Neural cell (in vitro differentiated cells): ENCODE data around the gene TTYH1. TPM values are rescaled to one million over a fixed set of nuclear protein-coding genes. Genes with fewer than 3 reads are reported as not detected.

Source experiments
- H2AFZ ChIP-seq: fragments of 200-600, 300-800 bp; sonication (generic), shearing (Covaris generic); 2 replicates; pipeline ENCODE4 v1.6.0; 2014; ENCODE audit warnings: low read depth, mild to moderate bottlenecking, antibody characterized with exemption, low read length, moderate library complexity
- H3F3A ChIP-seq: fragments of 200-600 bp; shearing (Covaris generic); 2 replicates; pipeline ENCODE4 v1.6.1; 2016; ENCODE audit warnings: mild to moderate bottlenecking, moderate library complexity, mixed read lengths, antibody characterized with exemption, low read length; ENCODE audit not compliant: insufficient read depth, poor library complexity, severe bottlenecking
- H3K27ac ChIP-seq: fragments of 200-600, 300-800 bp; sonication (generic), shearing (Covaris generic); 2 replicates; pipeline ENCODE4 v1.5.1; 2014; ENCODE audit warnings: mild to moderate bottlenecking, low read length, moderate library complexity
- H3K27me3 ChIP-seq: fragments of 300-800, 200-600 bp; sonication (generic), shearing (Covaris generic); 2 replicates; pipeline ENCODE4 v1.6.0; 2014; ENCODE audit warnings: mild to moderate bottlenecking, low read depth, low read length, moderate library complexity; ENCODE audit not compliant: insufficient read depth
- H3K36me3 ChIP-seq: fragments of 300-800, 200-600 bp; sonication (generic), shearing (Covaris generic); 2 replicates; pipeline ENCODE4 v1.5.1; 2014; ENCODE audit warnings: mild to moderate bottlenecking, antibody characterized with exemption, low read length, moderate library complexity; ENCODE audit not compliant: insufficient read depth
- H3K4me2 ChIP-seq: fragments of 300-800, 200-600 bp; sonication (generic), shearing (Covaris generic); 2 replicates; pipeline ENCODE4 v1.6.0; 2014; ENCODE audit warnings: mild to moderate bottlenecking, low read length
- H3K4me3 ChIP-seq: fragments of 300-800, 200-600 bp; sonication (generic), shearing (Covaris generic); 2 replicates; pipeline ENCODE4 v1.5.1; 2014; ENCODE audit warnings: mild to moderate bottlenecking, low read length, moderate library complexity
- H3K79me2 ChIP-seq: fragments of 200-600 bp; shearing (Covaris generic); replicated peaks from 2 replicates; pipeline ENCODE4 v1.6.0; 2014; ENCODE audit warnings: mild to moderate bottlenecking, low read length, moderate library complexity; ENCODE audit not compliant: insufficient read depth
- H3K9ac ChIP-seq: fragments of 300-800, 200-600 bp; sonication (generic), shearing (Covaris generic); 2 replicates; pipeline ENCODE4 v1.6.1; 2016; ENCODE audit warnings: mild to moderate bottlenecking, low read length, mixed read lengths
- H3K9me2 ChIP-seq: fragments of 200-600 bp; shearing (Covaris generic); 2 replicates; pipeline ENCODE4 v1.6.1; 2016; ENCODE audit warnings: mild to moderate bottlenecking, low read length, mixed read lengths; ENCODE audit not compliant: insufficient read depth
- H3K9me3 ChIP-seq: fragments of 200-600, 300-800 bp; sonication (generic), shearing (Covaris generic); 2 replicates; pipeline ENCODE4 v1.6.1; 2016; ENCODE audit warnings: mild to moderate bottlenecking, mixed run types, low read length, moderate library complexity, mixed read lengths
- H4K20me1 ChIP-seq: fragments of 200-600 bp; shearing (Covaris generic); 2 replicates; pipeline ENCODE4 v1.6.1; 2016; ENCODE audit warnings: mild to moderate bottlenecking, mixed run types; ENCODE audit not compliant: insufficient read depth
- CTCF ChIP-seq: fragments of 450-650 bp; IDR thresholded peaks from 2 replicates; pipeline ENCODE4 v1.5.1; 2014; ENCODE audit warnings: antibody characterized with exemption, mild to moderate bottlenecking, moderate library complexity; ENCODE audit not compliant: poor library complexity, severe bottlenecking
- EP300 ChIP-seq: fragments of 450-650 bp; conservative IDR thresholded peaks from 2 replicates; pipeline ENCODE4 v1.6.1; 2014; ENCODE audit warnings: antibody characterized with exemption, mild to moderate bottlenecking, moderate library complexity; ENCODE audit not compliant: poor library complexity, severe bottlenecking
- EZH2 ChIP-seq: fragments of 200-600, 300-800 bp; shearing (Covaris generic), sonication (generic); IDR thresholded peaks from 2 replicates; pipeline ENCODE4 v1.6.1; 2014; ENCODE audit warnings: antibody characterized with exemption, low read length, borderline replicate concordance, mild to moderate bottlenecking; ENCODE audit not compliant: insufficient read depth, poor library complexity, severe bottlenecking
- POLR2AphosphoS5 ChIP-seq: IDR thresholded peaks from 2 replicates; pipeline ENCODE4 v1.6.1; 2012
- RAD21 ChIP-seq: fragments of 450-650 bp; conservative IDR thresholded peaks from 2 replicates; pipeline ENCODE4 v1.6.1; 2014; ENCODE audit warnings: antibody characterized with exemption, mild to moderate bottlenecking, moderate library complexity
- REST ChIP-seq: IDR thresholded peaks from 2 replicates; pipeline ENCODE4 v1.6.1; 2012; ENCODE audit warnings: borderline replicate concordance
- SMC3 ChIP-seq: fragments of 450-650 bp; conservative IDR thresholded peaks from 2 replicates; pipeline ENCODE4 v1.6.1; 2014; ENCODE audit warnings: antibody characterized with exemption, mild to moderate bottlenecking, moderate library complexity; ENCODE audit not compliant: poor library complexity
- TAF1 ChIP-seq: IDR thresholded peaks from 2 replicates; pipeline ENCODE4 v1.6.1; 2012; ENCODE audit warnings: low read depth
- polyA plus RNA-seq: library from polyadenylated mRNA; depleted of rRNA; stranded (reverse); fragments of >200 nt; gene quantifications from 2 replicates; pipeline ENCODE4 v1.2.3, GENCODE V29; 2014

The TTYH1 gene
- polyA plus RNA-seq, 1 donor from 2014 or later = 36.1 TPM

- H2AFZ ChIP-seq = no peak overlapping the region
- H3K4me3 ChIP-seq = no peak overlapping the region
- H3K9ac ChIP-seq = no peak overlapping the region
- no peaks in the 10 kb centered on the region for H4K20me1 ChIP-seq
- H3K4me2 ChIP-seq = no peak overlapping the region
- H3K9me3 ChIP-seq = no peaks in the 10 kb centered on the region
- H3K79me2 ChIP-seq = no peaks in the 10 kb centered on the region
- H3K9me2 ChIP-seq = no peaks in the 10 kb centered on the region
- no peaks in the 10 kb centered on the region for H3F3A ChIP-seq
- no peaks in the 10 kb centered on the region for H3K36me3 ChIP-seq
- H3K27me3 ChIP-seq = no peaks in the 10 kb centered on the region
- TF ChIP-seq CTCF (no peak), EP300 (no peak), RAD21 (no peak), REST (no peak), POLR2AphosphoS5 (no peak), TAF1 (no peak), SMC3 (no peak)
- H3K27ac ChIP-seq = no peak overlapping the region
Observed at GRCh38 chr19:54434873-54435214, 19.6 kb downstream of the TTYH1 start.

- Histone ChIP-seq H3K9ac (no peak overlapping the region), H3K9me2 (no peaks in the 10 kb centered on the region), H3K27me3 (no peaks in the 10 kb centered on the region), H3K36me3 (no peaks in the 10 kb centered on the region), H3K4me3 (no peak overlapping the region), H3K79me2 (no peaks in the 10 kb centered on the region), H4K20me1 (no peaks in the 10 kb centered on the region), H3K4me2 (no peak overlapping the region), H3K27ac (no peak overlapping the region), H3K9me3 (no peaks in the 10 kb centered on the region), H2AFZ (no peak overlapping the region), H3F3A (no peaks in the 10 kb centered on the region)
- TF ChIP-seq POLR2AphosphoS5 (no peak), SMC3 (no peak), CTCF (no peak), RAD21 (no peak), EZH2 (no peak)
Observed at GRCh38 chr19:54435551-54436016, 20.3 kb downstream of the TTYH1 start.
